ENCODE results near the gene BTC.

Gene BTC

GRCh38 chr4:74790652-74791051 is 3.7 kb downstream of the BTC start:
- in situ Hi-C loops (cut with HindIII; ENCODE audit: low pct_unique_long_range_greater_than_20kb, low sequenced_read_pairs): no loop called here
- no peak for TF ChIP-seq JUND (IDR thresholded peaks at IDR 0.05; ENCODE audit: low read depth)
- DNase-seq (ENCODE audit: low read depth in 1 of 2, low spot score in 1 of 2): no peak

GRCh38 chr4:74789518-74789917 is 4.8 kb downstream of the BTC start:
- DNase-seq (ENCODE audit: low read depth in 1 of 2, low spot score in 1 of 2): no peak
- in situ Hi-C loops (cut with HindIII; ENCODE audit: low pct_unique_long_range_greater_than_20kb, low sequenced_read_pairs): no loop called here
- no peak for TF ChIP-seq JUND (IDR thresholded peaks at IDR 0.05; ENCODE audit: low read depth)

- no peak for TF ChIP-seq JUND (IDR thresholded peaks at IDR 0.05; ENCODE audit: low read depth)
- in situ Hi-C loops (cut with HindIII; ENCODE audit: low pct_unique_long_range_greater_than_20kb, low sequenced_read_pairs): no loop called here
- no peak for DNase-seq (ENCODE audit: low read depth in 1 of 2, low spot score in 1 of 2)
These were observed 16.8 kb downstream of the BTC start for GRCh38 chr4:74777531-74777930.

GRCh38 chr4:74772783-74773182 is 21.5 kb downstream of the BTC start:
- in situ Hi-C loops (cut with HindIII; ENCODE audit: low pct_unique_long_range_greater_than_20kb, low sequenced_read_pairs): no loop called here
- no peak for DNase-seq (ENCODE audit: low read depth in 1 of 2, low spot score in 1 of 2)
- TF ChIP-seq JUND (IDR thresholded peaks at IDR 0.05; ENCODE audit: low read depth): no peak

GRCh38 chr4:74772106-74772505 is 22.2 kb downstream of the BTC start:
- in situ Hi-C loops (cut with HindIII; ENCODE audit: low pct_unique_long_range_greater_than_20kb, low sequenced_read_pairs): no loop called here
- DNase-seq (ENCODE audit: low read depth in 1 of 2, low spot score in 1 of 2): no peak

GRCh38 chr4:74770226-74770910 is 24.0 kb downstream of the BTC start:
- no peak for DNase-seq (ENCODE audit: low read depth in 1 of 2, low spot score in 1 of 2)

More at GRCh38 chr4:74772106-74772505, 22.2 kb downstream of the BTC start:
- TF ChIP-seq JUND (IDR thresholded peaks at IDR 0.05; ENCODE audit: low read depth): no peak

GRCh38 chr4:74768857-74769525 is 25.3 kb downstream of the BTC start:
- in situ Hi-C loops (cut with HindIII; ENCODE audit: low pct_unique_long_range_greater_than_20kb, low sequenced_read_pairs): no loop called here
- peak in 1 of 2 experiments; percentile 86 for DNase-seq (ENCODE audit: low read depth in 1 of 2, low spot score in 1 of 2)
- TF ChIP-seq JUND (IDR thresholded peaks at IDR 0.05; ENCODE audit: low read depth): no peak

More at GRCh38 chr4:74770226-74770910, 24.0 kb downstream of the BTC start:
- no peak for TF ChIP-seq JUND (IDR thresholded peaks at IDR 0.05; ENCODE audit: low read depth)
- in situ Hi-C loops (cut with HindIII; ENCODE audit: low pct_unique_long_range_greater_than_20kb, low sequenced_read_pairs): no loop called here

GRCh38 chr4:74764119-74764518 is 30.2 kb downstream of the BTC start:
- no peak for DNase-seq (ENCODE audit: low read depth in 1 of 2, low spot score in 1 of 2)
- in situ Hi-C loops (cut with HindIII; ENCODE audit: low pct_unique_long_range_greater_than_20kb, low sequenced_read_pairs): no loop called here
- TF ChIP-seq JUND (IDR thresholded peaks at IDR 0.05; ENCODE audit: low read depth): no peak

- TF ChIP-seq JUND (IDR thresholded peaks at IDR 0.05; ENCODE audit: low read depth): no peak
- in situ Hi-C loops (cut with HindIII; ENCODE audit: low pct_unique_long_range_greater_than_20kb, low sequenced_read_pairs): no loop called here
- DNase-seq (ENCODE audit: low read depth in 1 of 2, low spot score in 1 of 2): no peak
These were observed 35.7 kb downstream of the BTC start for GRCh38 chr4:74758551-74759145.

GRCh38 chr4:74757136-74757535 is 37.2 kb downstream of the BTC start:
- TF ChIP-seq JUND (IDR thresholded peaks at IDR 0.05; ENCODE audit: low read depth): no peak
- no peak for DNase-seq (ENCODE audit: low read depth in 1 of 2, low spot score in 1 of 2)
- in situ Hi-C loops (cut with HindIII; ENCODE audit: low pct_unique_long_range_greater_than_20kb, low sequenced_read_pairs): no loop called here

GRCh38 chr4:74755486-74755885 is 38.8 kb downstream of the BTC start:
- DNase-seq (ENCODE audit: low read depth in 1 of 2, low spot score in 1 of 2): no peak
- no peak for TF ChIP-seq JUND (IDR thresholded peaks at IDR 0.05; ENCODE audit: low read depth)
- in situ Hi-C loops (cut with HindIII; ENCODE audit: low pct_unique_long_range_greater_than_20kb, low sequenced_read_pairs): no loop called here

- no peak for DNase-seq (ENCODE audit: low read depth in 1 of 2, low spot score in 1 of 2)
- TF ChIP-seq JUND (IDR thresholded peaks at IDR 0.05; ENCODE audit: low read depth): no peak
- in situ Hi-C loops (cut with HindIII; ENCODE audit: low pct_unique_long_range_greater_than_20kb, low sequenced_read_pairs): no loop called here
These were observed 40.1 kb downstream of the BTC start for GRCh38 chr4:74754218-74754617.

- DNase-seq (ENCODE audit: low read depth in 1 of 2, low spot score in 1 of 2): no peak
- in situ Hi-C loops (cut with HindIII; ENCODE audit: low pct_unique_long_range_greater_than_20kb, low sequenced_read_pairs): no loop called here
- no peak for TF ChIP-seq JUND (IDR thresholded peaks at IDR 0.05; ENCODE audit: low read depth)
These were observed 41.5 kb downstream of the BTC start for GRCh38 chr4:74752798-74753197.
